ENCODE data around the gene GNGT2. TPM values are rescaled to one million over a fixed set of nuclear protein-coding genes. Genes with fewer than 3 reads are reported as not detected.

Gene GNGT2
- polyA plus RNA-seq, 1 donor from 2014 or later = not detected

DNA sequence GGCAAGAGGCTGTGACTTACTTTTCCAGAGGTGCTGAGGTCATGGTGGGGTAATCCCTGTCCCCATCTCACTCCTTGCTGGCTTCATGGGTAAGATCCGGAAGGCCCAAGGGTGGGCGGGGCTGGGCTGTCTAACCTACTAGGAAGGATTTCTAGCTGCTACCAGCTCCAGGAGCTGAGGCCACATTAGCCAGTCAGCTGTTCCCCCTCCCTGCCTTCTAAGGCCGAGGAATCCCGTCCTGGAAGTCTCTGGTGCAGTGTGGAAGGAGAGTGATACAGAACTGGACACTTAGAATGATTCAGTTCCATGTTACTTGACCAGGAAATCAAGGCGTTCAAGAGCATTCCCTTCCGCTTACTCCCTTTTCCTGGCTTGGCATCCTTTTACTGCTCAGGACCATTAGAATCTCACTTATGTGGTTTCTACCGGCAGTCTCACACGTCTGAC is 8.9 kb downstream of the GNGT2 start:
- Histone ChIP-seq H3K9me3 (ENCODE audit: low read length) (no peaks in the 10 kb centered on the region), H3K9me2 (ENCODE audit: insufficient read depth, low read length) (no peaks in the 10 kb centered on the region), H3K27me3 (ENCODE audit: insufficient read depth, low read depth, low read length) (no peaks in the 10 kb centered on the region), H3K9ac (ENCODE audit: low read length) (no peak overlapping the region), H3F3A (ENCODE audit: insufficient read depth, low read length, poor library complexity, severe bottlenecking) (no peaks in the 10 kb centered on the region), H3K79me2 (replicated peaks; ENCODE audit: insufficient read depth, low read length) (no peaks in the 10 kb centered on the region), H3K4me2 (ENCODE audit: low read length) (no peak overlapping the region), H4K20me1 (ENCODE audit: insufficient read depth) (no peaks in the 10 kb centered on the region), H3K4me3 (ENCODE audit: low read length) (no peak overlapping the region), H3K27ac (ENCODE audit: low read length) (no peak overlapping the region), H3K36me3 (ENCODE audit: insufficient read depth, low read length) (no peaks in the 10 kb centered on the region), H2AFZ (ENCODE audit: low read depth, low read length) (no peak overlapping the region)
- TF ChIP-seq EP300 (conservative IDR thresholded peaks at IDR 0.05; ENCODE audit: poor library complexity, severe bottlenecking) (no peak), MXI1 (conservative IDR thresholded peaks at IDR 0.05; ENCODE audit: poor library complexity, severe bottlenecking) (no peak), TAF1 (IDR thresholded peaks at IDR 0.05; ENCODE audit: low read depth) (no peak), SMC3 (conservative IDR thresholded peaks at IDR 0.05; ENCODE audit: poor library complexity) (no peak), EZH2 (IDR thresholded peaks at IDR 0.05; ENCODE audit: borderline replicate concordance, insufficient read depth, low read length, poor library complexity, severe bottlenecking) (no peak), RAD21 (conservative IDR thresholded peaks at IDR 0.05) (no peak), POLR2AphosphoS5 (IDR thresholded peaks at IDR 0.05) (no peak)
- TF ChIP-seq, protein P1, sequence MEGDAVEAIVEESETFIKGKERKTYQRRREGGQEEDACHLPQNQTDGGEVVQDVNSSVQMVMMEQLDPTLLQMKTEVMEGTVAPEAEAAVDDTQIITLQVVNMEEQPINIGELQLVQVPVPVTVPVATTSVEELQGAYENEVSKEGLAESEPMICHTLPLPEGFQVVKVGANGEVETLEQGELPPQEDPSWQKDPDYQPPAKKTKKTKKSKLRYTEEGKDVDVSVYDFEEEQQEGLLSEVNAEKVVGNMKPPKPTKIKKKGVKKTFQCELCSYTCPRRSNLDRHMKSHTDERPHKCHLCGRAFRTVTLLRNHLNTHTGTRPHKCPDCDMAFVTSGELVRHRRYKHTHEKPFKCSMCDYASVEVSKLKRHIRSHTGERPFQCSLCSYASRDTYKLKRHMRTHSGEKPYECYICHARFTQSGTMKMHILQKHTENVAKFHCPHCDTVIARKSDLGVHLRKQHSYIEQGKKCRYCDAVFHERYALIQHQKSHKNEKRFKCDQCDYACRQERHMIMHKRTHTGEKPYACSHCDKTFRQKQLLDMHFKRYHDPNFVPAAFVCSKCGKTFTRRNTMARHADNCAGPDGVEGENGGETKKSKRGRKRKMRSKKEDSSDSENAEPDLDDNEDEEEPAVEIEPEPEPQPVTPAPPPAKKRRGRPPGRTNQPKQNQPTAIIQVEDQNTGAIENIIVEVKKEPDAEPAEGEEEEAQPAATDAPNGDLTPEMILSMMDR (IDR thresholded peaks at IDR 0.05; ENCODE audit: poor library complexity, severe bottlenecking) = no peak
- TF ChIP-seq, protein P2, sequence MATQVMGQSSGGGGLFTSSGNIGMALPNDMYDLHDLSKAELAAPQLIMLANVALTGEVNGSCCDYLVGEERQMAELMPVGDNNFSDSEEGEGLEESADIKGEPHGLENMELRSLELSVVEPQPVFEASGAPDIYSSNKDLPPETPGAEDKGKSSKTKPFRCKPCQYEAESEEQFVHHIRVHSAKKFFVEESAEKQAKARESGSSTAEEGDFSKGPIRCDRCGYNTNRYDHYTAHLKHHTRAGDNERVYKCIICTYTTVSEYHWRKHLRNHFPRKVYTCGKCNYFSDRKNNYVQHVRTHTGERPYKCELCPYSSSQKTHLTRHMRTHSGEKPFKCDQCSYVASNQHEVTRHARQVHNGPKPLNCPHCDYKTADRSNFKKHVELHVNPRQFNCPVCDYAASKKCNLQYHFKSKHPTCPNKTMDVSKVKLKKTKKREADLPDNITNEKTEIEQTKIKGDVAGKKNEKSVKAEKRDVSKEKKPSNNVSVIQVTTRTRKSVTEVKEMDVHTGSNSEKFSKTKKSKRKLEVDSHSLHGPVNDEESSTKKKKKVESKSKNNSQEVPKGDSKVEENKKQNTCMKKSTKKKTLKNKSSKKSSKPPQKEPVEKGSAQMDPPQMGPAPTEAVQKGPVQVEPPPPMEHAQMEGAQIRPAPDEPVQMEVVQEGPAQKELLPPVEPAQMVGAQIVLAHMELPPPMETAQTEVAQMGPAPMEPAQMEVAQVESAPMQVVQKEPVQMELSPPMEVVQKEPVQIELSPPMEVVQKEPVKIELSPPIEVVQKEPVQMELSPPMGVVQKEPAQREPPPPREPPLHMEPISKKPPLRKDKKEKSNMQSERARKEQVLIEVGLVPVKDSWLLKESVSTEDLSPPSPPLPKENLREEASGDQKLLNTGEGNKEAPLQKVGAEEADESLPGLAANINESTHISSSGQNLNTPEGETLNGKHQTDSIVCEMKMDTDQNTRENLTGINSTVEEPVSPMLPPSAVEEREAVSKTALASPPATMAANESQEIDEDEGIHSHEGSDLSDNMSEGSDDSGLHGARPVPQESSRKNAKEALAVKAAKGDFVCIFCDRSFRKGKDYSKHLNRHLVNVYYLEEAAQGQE (IDR thresholded peaks at IDR 0.05; ENCODE audit: borderline replicate concordance) = no peak

DNA sequence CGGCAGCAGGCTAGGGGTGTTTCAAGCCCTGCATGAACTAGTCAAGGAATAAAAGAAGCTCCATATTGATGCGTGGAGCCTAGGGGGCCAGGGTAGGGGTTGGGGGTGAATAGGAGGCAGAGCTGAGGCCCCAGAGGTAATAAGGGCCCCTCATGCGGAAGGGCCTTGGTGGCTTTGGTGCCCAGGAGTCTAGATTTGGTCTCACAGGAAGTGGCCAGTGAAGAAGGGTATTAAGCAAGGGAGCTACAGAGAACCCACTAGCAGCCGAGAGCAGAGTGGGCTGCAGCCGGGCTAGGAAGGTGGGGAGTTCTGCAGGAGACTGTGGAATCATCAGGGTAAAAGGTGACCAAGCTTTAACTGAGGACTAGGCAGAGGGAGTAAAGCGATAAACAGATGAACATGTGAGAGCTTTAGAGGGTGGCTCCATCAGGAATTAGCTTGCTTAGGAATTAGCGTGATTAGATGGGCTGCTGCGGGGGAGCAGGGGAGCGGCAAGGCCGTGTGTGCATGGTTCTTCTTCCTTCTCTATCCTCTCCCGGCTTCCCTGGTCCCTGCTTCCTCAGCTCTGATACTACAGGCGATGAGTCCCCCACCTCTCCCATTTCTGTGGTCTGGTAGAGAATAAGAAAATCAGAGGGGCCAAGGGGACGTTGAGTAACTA is 9.8 kb downstream of the GNGT2 start:
- Histone ChIP-seq H3K27me3 (ENCODE audit: insufficient read depth, low read depth, low read length) (no peaks in the 10 kb centered on the region), H3K4me3 (ENCODE audit: low read length) (no peak overlapping the region), H2AFZ (ENCODE audit: low read depth, low read length) (no peak overlapping the region), H3K9me3 (ENCODE audit: low read length) (no peaks in the 10 kb centered on the region), H3K27ac (ENCODE audit: low read length) (no peak overlapping the region), H3F3A (ENCODE audit: insufficient read depth, low read length, poor library complexity, severe bottlenecking) (no peaks in the 10 kb centered on the region), H4K20me1 (ENCODE audit: insufficient read depth) (no peaks in the 10 kb centered on the region), H3K9me2 (ENCODE audit: insufficient read depth, low read length) (no peaks in the 10 kb centered on the region), H3K4me2 (ENCODE audit: low read length) (no peak overlapping the region), H3K36me3 (ENCODE audit: insufficient read depth, low read length) (no peaks in the 10 kb centered on the region), H3K79me2 (replicated peaks; ENCODE audit: insufficient read depth, low read length) (no peaks in the 10 kb centered on the region), H3K9ac (ENCODE audit: low read length) (no peak overlapping the region)
- TF ChIP-seq TAF1 (IDR thresholded peaks at IDR 0.05; ENCODE audit: low read depth) (no peak), SMC3 (conservative IDR thresholded peaks at IDR 0.05; ENCODE audit: poor library complexity) (no peak), MXI1 (conservative IDR thresholded peaks at IDR 0.05; ENCODE audit: poor library complexity, severe bottlenecking) (no peak), EZH2 (IDR thresholded peaks at IDR 0.05; ENCODE audit: borderline replicate concordance, insufficient read depth, low read length, poor library complexity, severe bottlenecking) (no peak), RAD21 (conservative IDR thresholded peaks at IDR 0.05) (no peak), POLR2AphosphoS5 (IDR thresholded peaks at IDR 0.05) (no peak), EP300 (conservative IDR thresholded peaks at IDR 0.05; ENCODE audit: poor library complexity, severe bottlenecking) (no peak)
- TF ChIP-seq, protein P1 (IDR thresholded peaks at IDR 0.05; ENCODE audit: poor library complexity, severe bottlenecking) = no peak
- TF ChIP-seq, protein P2 (IDR thresholded peaks at IDR 0.05; ENCODE audit: borderline replicate concordance) = no peak

Data from neural cell (in vitro differentiated cells).